Measurements from ENCODE around the gene ZNF497. TPM values are rescaled to one million over a fixed set of nuclear protein-coding genes. Genes with fewer than 3 reads are reported as not detected.

Gene ZNF497
- total and polyA plus RNA-seq, 2 of the 13 experiments (the other 11 are each of a cell fraction or from before 2014, with no cell fraction given), result 1.5 to 1.9 TPM

- peak; percentile 94; the same call in 1 of the 2 replicates for TF ChIP-seq ZNF691 (CRISPR knock-in tag; IDR thresholded peaks at IDR 0.05; ENCODE audit: borderline replicate concordance, low read depth)
- peak; percentile 86 for TF ChIP-seq ZNF33B (CRISPR knock-in tag; IDR thresholded peaks at IDR 0.05)
- TF ChIP-seq FOXC1 (CRISPR knock-in tag; IDR thresholded peaks at IDR 0.05; ENCODE audit: borderline replicate concordance), result peak; percentile 64; the same call in 1 of the 2 replicates
- TF ChIP-seq KAT8 (CRISPR knock-in tag; IDR thresholded peaks at IDR 0.05), result peak; percentile 95
- TF ChIP-seq NFKB2 (CRISPR knock-in tag; IDR thresholded peaks at IDR 0.05; ENCODE audit: borderline replicate concordance), result peak; percentile 72; the same call in 1 of the 2 replicates
- peak; percentile 80 for TF ChIP-seq HDAC2 (CRISPR knock-in tag; IDR thresholded peaks at IDR 0.05)
- TF ChIP-seq ZNF430 (CRISPR knock-in tag; IDR thresholded peaks at IDR 0.05), result no peak
- TF ChIP-seq ZBTB21 (CRISPR knock-in tag; IDR thresholded peaks at IDR 0.05), result no peak
- TF ChIP-seq ZNF777 (CRISPR knock-in tag; IDR thresholded peaks at IDR 0.05), result peak; percentile 77
- TF ChIP-seq ZNF776 (CRISPR knock-in tag; IDR thresholded peaks at IDR 0.05), result peak; percentile 19; the same call in 1 of the 2 replicates
- peak; percentile 87 for TF ChIP-seq YEATS2 (CRISPR knock-in tag; IDR thresholded peaks at IDR 0.05; ENCODE audit: borderline replicate concordance)
- TF ChIP-seq AFF4 (CRISPR knock-in tag; IDR thresholded peaks at IDR 0.05), result no peak
- TF ChIP-seq MYNN (CRISPR knock-in tag; IDR thresholded peaks at IDR 0.05; ENCODE audit: low read depth), result no peak
- TF ChIP-seq ZFP1 (CRISPR knock-in tag; IDR thresholded peaks at IDR 0.05), result no peak
- TF ChIP-seq TBX3 (IDR thresholded peaks at IDR 0.05; ENCODE audit: borderline replicate concordance), result 0 out of 2 replicates have a peak, but pooled peaks have one; percentile 36
- no peak; the same call in 1 of the 2 replicates for TF ChIP-seq ZNF607 (CRISPR knock-in tag; IDR thresholded peaks at IDR 0.05; ENCODE audit: borderline replicate concordance)
- no peak for TF ChIP-seq MTA3 (CRISPR knock-in tag; IDR thresholded peaks at IDR 0.05)
- TF ChIP-seq ZNF451 (CRISPR knock-in tag; IDR thresholded peaks at IDR 0.05), result no peak; the same call in none of the 2 replicates
- TF ChIP-seq ZNF251 (CRISPR knock-in tag; IDR thresholded peaks at IDR 0.05), result no peak; the same call in 1 of the 2 replicates
- TF ChIP-seq SNAI1 (CRISPR knock-in tag; IDR thresholded peaks at IDR 0.05; ENCODE audit: borderline replicate concordance), result no peak
- no peak for TF ChIP-seq ZNF576 (CRISPR knock-in tag; IDR thresholded peaks at IDR 0.05)
Observed at GRCh38 chr19:58326914-58327726, 35.4 kb downstream of the ZNF497 start, which contains the start of gene ZSCAN22 (continued).
